Neuronal stem cell (in vitro differentiated cells): ENCODE measurements around the gene GPS2.

Experiments
- DNase-seq: peaks from one replicate; pipeline ENCODE4 v3.0.0-alpha.2; 2013; ENCODE audit warnings: low spot score
- H2AFZ ChIP-seq: one replicate; pipeline ENCODE4 v1.6.1; 2013; ENCODE audit warnings: mild to moderate bottlenecking, low read length, inconsistent platforms
- H2AK5ac ChIP-seq: 2 replicates; pipeline ENCODE4 v1.6.1; 2013; ENCODE audit warnings: low read depth, mild to moderate bottlenecking, inconsistent platforms, low read length, moderate library complexity, mixed read lengths
- H2BK120ac ChIP-seq: 2 replicates; pipeline ENCODE4 v1.6.1; 2013; ENCODE audit warnings: low read depth, mild to moderate bottlenecking, inconsistent platforms, low read length, moderate library complexity, mixed read lengths
- H2BK12ac ChIP-seq: one replicate; pipeline ENCODE4 v1.6.1; 2013; ENCODE audit warnings: low read length, inconsistent platforms
- H2BK15ac ChIP-seq: 2 replicates; pipeline ENCODE4 v1.6.1; 2013; ENCODE audit warnings: mild to moderate bottlenecking, low read length, inconsistent platforms, mixed read lengths
- H2BK5ac ChIP-seq: one replicate; pipeline ENCODE4 v1.6.1; 2013; ENCODE audit warnings: inconsistent platforms, mild to moderate bottlenecking, low read length, moderate library complexity
- H3K14ac ChIP-seq: one replicate; pipeline ENCODE4 v1.6.1; 2013; ENCODE audit warnings: low read length, inconsistent platforms
- H3K18ac ChIP-seq: 2 replicates; pipeline ENCODE4 v1.6.1; 2013; ENCODE audit warnings: low read length, inconsistent platforms
- H3K23ac ChIP-seq: 2 replicates; pipeline ENCODE4 v1.6.1; 2013; ENCODE audit warnings: low read depth, mild to moderate bottlenecking, mixed read lengths, low read length, inconsistent platforms; ENCODE audit not compliant: poor library complexity
- H3K27ac ChIP-seq: replicated peaks from 3 replicates; pipeline ENCODE4 v1.5.1; 2013; ENCODE audit warnings: low read length, inconsistent platforms
- H3K27me3 ChIP-seq, 3 experiments: 2 replicates each; pipeline ENCODE4 v1.6.1; 2013; ENCODE audit warnings: low read length in 3 of 3, mild to moderate bottlenecking in 2 of 3, inconsistent platforms in 1 of 3, low read depth in 1 of 3, mixed read lengths in 1 of 3, moderate library complexity in 1 of 3; ENCODE audit not compliant: control insufficient read depth in 3 of 3, insufficient read depth in 3 of 3
- H3K36me3 ChIP-seq, 2 donors: replicated peaks in 1 of 2; 2 replicates each; pipeline ENCODE4 v1.6.1; 2013; ENCODE audit warnings: low read length in 2 of 2; ENCODE audit not compliant: control insufficient read depth in 2 of 2, insufficient read depth in 2 of 2
- H3K4ac ChIP-seq: 2 replicates; pipeline ENCODE4 v1.6.1; 2013; ENCODE audit warnings: inconsistent platforms, mild to moderate bottlenecking, low read length, moderate library complexity
- H3K4me1 ChIP-seq, 2 donors: 1 replicate in 1 of 2; 2 replicates in 1 of 2; pipeline ENCODE4 v1.6.1; 2013; ENCODE audit warnings: low read length in 2 of 2, low read depth in 1 of 2; ENCODE audit not compliant: control insufficient read depth in 2 of 2, insufficient read depth in 1 of 2
- H3K4me2 ChIP-seq: one replicate; pipeline ENCODE4 v1.6.1; 2013; ENCODE audit warnings: mild to moderate bottlenecking, low read length, inconsistent platforms; ENCODE audit not compliant: insufficient read depth, poor library complexity, severe bottlenecking
- H3K4me3 ChIP-seq, 2 donors: 2 replicates each; pipeline ENCODE4 v1.5.1; 2013; ENCODE audit warnings: low read length in 2 of 2, mild to moderate bottlenecking in 2 of 2, inconsistent platforms in 1 of 2, moderate library complexity in 1 of 2
- H3K79me1 ChIP-seq: one replicate; pipeline ENCODE4 v1.6.1; 2013; ENCODE audit warnings: low read depth, mild to moderate bottlenecking, inconsistent platforms, low read length, moderate library complexity
- H3K9ac ChIP-seq: one replicate; pipeline ENCODE4 v1.6.1; 2013; ENCODE audit warnings: mild to moderate bottlenecking, low read depth, low read length, inconsistent platforms; ENCODE audit not compliant: poor library complexity
- H3K9me3 ChIP-seq, 2 donors: replicated peaks in 1 of 2; 2 replicates each; pipeline versions ENCODE3 to v1.6.1; 2013; ENCODE audit warnings: low read length in 2 of 2, mild to moderate bottlenecking in 2 of 2, inconsistent platforms in 1 of 2, low read depth in 1 of 2, mixed read lengths in 1 of 2, moderate library complexity in 1 of 2; ENCODE audit not compliant: control insufficient read depth in 2 of 2, insufficient read depth in 1 of 2
- H4K8ac ChIP-seq: one replicate; pipeline ENCODE4 v1.6.1; 2013; ENCODE audit warnings: low read depth, mild to moderate bottlenecking, inconsistent platforms, low read length, moderate library complexity
- H4K91ac ChIP-seq: one replicate; pipeline ENCODE4 v1.6.1; 2013; ENCODE audit warnings: low read length, low read depth, mild to moderate bottlenecking, inconsistent platforms; ENCODE audit not compliant: poor library complexity
- WGBS, 2 donors: extraction: QIAGEN DNeasy Blood & Tissue Kit; methylation state at CpG; one replicate each; pipeline ENCODE4 v1.1.7; 2013; ENCODE audit warnings: missing lambda C conversion rate in 2 of 2, mixed read lengths in 1 of 2; ENCODE audit not compliant: insufficient read length in 2 of 2, insufficient replicate concordance in 1 of 2; ENCODE audit errors: extremely low coverage in 2 of 2; 5-methylcytosine and 5-hydroxymethylcytosine counted together

The GPS2 gene

GRCh38 chr17:7279448-7279847, 35.7 kb downstream of the GPS2 start:
- H2BK12ac ChIP-seq, result no peak overlapping the region
- H3K4me1 ChIP-seq, result peaks cover 9 to 16% of the 10 kb centered on the region in 2 donors
- no peak overlapping the region for H2BK15ac ChIP-seq
- no peak overlapping the region for H3K9ac ChIP-seq
- H2BK5ac ChIP-seq, result no peak overlapping the region
- no peak overlapping the region for H3K14ac ChIP-seq
- no peak overlapping the region for H4K91ac ChIP-seq
- no peak overlapping the region for H3K18ac ChIP-seq
- no peak overlapping the region for H4K8ac ChIP-seq
- H3K4me3 ChIP-seq, result no peak overlapping the region
- no peak overlapping the region for H2BK120ac ChIP-seq
- H2AK5ac ChIP-seq, result no peak overlapping the region
- H3K23ac ChIP-seq, result no peak overlapping the region
- H3K4ac ChIP-seq, result no peak overlapping the region
- no peak overlapping the region for H3K4me2 ChIP-seq
- H3K27ac ChIP-seq, result no peak overlapping the region
- H2AFZ ChIP-seq, result no peak overlapping the region
- H3K27me3 ChIP-seq, result peaks cover 0 to 18% (median 9%) of the 10 kb centered on the region in 3 experiments
- peaks cover 3% of the 10 kb centered on the region for H3K79me1 ChIP-seq
- H3K9me3 ChIP-seq, result no peaks in the 10 kb centered on the region
- no peaks in the 10 kb centered on the region for H3K36me3 ChIP-seq
- no CpG with 5 or more reads among the region's 8 CpGs for WGBS, 2 donors
- no peak for DNase-seq

- Histone ChIP-seq H3K4ac (no peak overlapping the region), H3K4me2 (no peak overlapping the region), H3K4me3 (no peak overlapping the region), H4K91ac (no peak overlapping the region), H2AFZ (no peak overlapping the region), H2BK15ac (no peak overlapping the region), H3K36me3 (no peaks in the 10 kb centered on the region), H4K8ac (no peak overlapping the region), H3K4me1 (peaks cover 7 to 11% of the 10 kb centered on the region in 2 donors), H3K18ac (no peak overlapping the region), H2BK5ac (no peak overlapping the region), H3K9ac (no peak overlapping the region), H3K14ac (no peak overlapping the region), H3K27ac (no peak overlapping the region), H3K23ac (no peak overlapping the region), H2BK12ac (no peak overlapping the region), H2AK5ac (no peak overlapping the region), H3K9me3 (peaks cover 0 to 1% of the 10 kb centered on the region in 2 donors), H3K79me1 (peaks cover under 1% of the 10 kb centered on the region), H2BK120ac (no peak overlapping the region), H3K27me3 (peaks cover 12 to 32% (median 26%) of the 10 kb centered on the region in 3 experiments)
- WGBS, 2 donors, result no CpG with 5 or more reads among the region's 1 CpG
- no peak for DNase-seq
Observed at GRCh38 chr17:7266784-7267183, 48.4 kb downstream of the GPS2 start.

- Histone ChIP-seq H2BK12ac (no peak overlapping the region), H3K4me1 (peaks cover 7 to 11% of the 10 kb centered on the region in 2 donors), H3K4me2 (no peak overlapping the region), H3K14ac (no peak overlapping the region), H4K91ac (no peak overlapping the region), H3K4ac (no peak overlapping the region), H3K9me3 (peaks cover 0 to 1% of the 10 kb centered on the region in 2 donors), H3K4me3 (no peak overlapping the region), H2BK5ac (no peak overlapping the region), H3K36me3 (peaks cover 8 to 21% of the 10 kb centered on the region in 2 donors), H3K18ac (no peak overlapping the region), H3K23ac (no peak overlapping the region), H4K8ac (no peak overlapping the region), H3K79me1 (peaks cover 3% of the 10 kb centered on the region), H2AK5ac (no peak overlapping the region), H2AFZ (peak overlapping the region; percentile 55), H3K9ac (no peak overlapping the region), H3K27me3 (peaks cover 20 to 45% (median 44%) of the 10 kb centered on the region in 3 experiments), H2BK15ac (peak overlapping the region; percentile 35), H3K27ac (no peak overlapping the region), H2BK120ac (no peak overlapping the region)
- WGBS, 2 donors, result no CpG with 5 or more reads among the region's 4 CpGs
- DNase-seq, result no peak
Observed at GRCh38 chr17:7263801-7264078, 51.4 kb downstream of the GPS2 start.

- H3K27me3 ChIP-seq, result peaks cover 20 to 45% (median 44%) of the 10 kb centered on the region in 3 experiments
- H3K9me3 ChIP-seq, result peaks cover 0 to 1% of the 10 kb centered on the region in 2 donors
- peak overlapping the region; percentile 90 for H2BK5ac ChIP-seq
- peak overlapping the region; percentile 11 for H3K18ac ChIP-seq
- H3K4ac ChIP-seq, result no peak overlapping the region
- H2AFZ ChIP-seq, result peak overlapping the region; percentile 55
- peaks cover 7 to 11% of the 10 kb centered on the region in 2 donors for H3K4me1 ChIP-seq
- peaks cover 3% of the 10 kb centered on the region for H3K79me1 ChIP-seq
- peaks cover 11 to 27% of the 10 kb centered on the region in 2 donors for H3K36me3 ChIP-seq
- H2BK15ac ChIP-seq, result peak overlapping the region; percentile 35
- H3K27ac ChIP-seq, result no peak overlapping the region
- no peak overlapping the region for H4K91ac ChIP-seq
- H2BK12ac ChIP-seq, result no peak overlapping the region
- no peak overlapping the region for H4K8ac ChIP-seq
- WGBS, 2 donors, result no CpG with 5 or more reads among the region's 26 CpGs
- H3K23ac ChIP-seq, result peak overlapping the region; percentile 3
- no peak overlapping the region for H3K9ac ChIP-seq
- peak overlapping the region; percentile 34 for H3K4me2 ChIP-seq
- peak overlapping the region in 1 of 2 donors; percentile 50 for H3K4me3 ChIP-seq
- peak overlapping the region; percentile 96 for H2AK5ac ChIP-seq
- no peak overlapping the region for H2BK120ac ChIP-seq
- H3K14ac ChIP-seq, result peak overlapping the region; percentile 21
- DNase-seq, result no peak
Observed at GRCh38 chr17:7262935-7263800, 52.0 kb downstream of the GPS2 start.
